Fibroblast of lung (primary cell): ENCODE results near the gene AP3D1. TPM values are rescaled to one million over a fixed set of nuclear protein-coding genes. Genes with fewer than 3 reads are reported as not detected.

Source experiments
- DNase-seq, 2 donors: peaks; one replicate each; pipeline versions ENCODE4 v3.0.0 to v3.0.0-alpha.2; 2010; ENCODE audit warnings: low read depth in 2 of 2
- H2AFZ ChIP-seq: 2 replicates; pipeline ENCODE4 v1.5.1; 2012; ENCODE audit warnings: low read length, control low read depth, inconsistent platforms
- H3K27ac ChIP-seq: 2 replicates; pipeline ENCODE4 v1.5.1; 2011; ENCODE audit warnings: low read length, control low read depth; ENCODE audit not compliant: insufficient read depth
- H3K27me3 ChIP-seq: 2 replicates; pipeline ENCODE4 v1.5.1; 2011; ENCODE audit warnings: mild to moderate bottlenecking, low read length; ENCODE audit not compliant: control insufficient read depth, insufficient read depth
- H3K36me3 ChIP-seq: 2 replicates; pipeline ENCODE4 v1.5.1; 2011; ENCODE audit warnings: low read length; ENCODE audit not compliant: control insufficient read depth, insufficient read depth
- H3K4me1 ChIP-seq: 2 replicates; pipeline ENCODE4 v1.5.1; 2011; ENCODE audit warnings: low read length; ENCODE audit not compliant: control insufficient read depth, insufficient read depth; ENCODE audit errors: extremely low read depth
- H3K4me2 ChIP-seq: 2 replicates; pipeline ENCODE4 v1.5.1; 2011; ENCODE audit warnings: low read length, control low read depth; ENCODE audit not compliant: insufficient read depth; ENCODE audit errors: extremely low read depth
- H3K4me3 ChIP-seq, 4 experiments: fragments of 200-600 bp in 1 of 4; sonication (generic) in 1 of 4; replicated peaks in 1 of 4; 2 replicates each; pipeline ENCODE4 v1.5.1; 2011 to 2016; ENCODE audit warnings: low read length in 4 of 4, low read depth in 3 of 4, mild to moderate bottlenecking in 3 of 4, control low read depth in 2 of 4, inconsistent platforms in 1 of 4, mixed read lengths in 1 of 4; ENCODE audit not compliant: insufficient read depth in 1 of 4; ENCODE audit errors: control extremely low read depth in 1 of 4
- H3K79me2 ChIP-seq: 2 replicates; pipeline ENCODE4 v1.5.1; 2012; ENCODE audit warnings: mild to moderate bottlenecking, low read length, inconsistent platforms; ENCODE audit not compliant: control insufficient read depth, insufficient read depth
- H3K9ac ChIP-seq: 2 replicates; pipeline ENCODE4 v1.5.1; 2011; ENCODE audit warnings: mild to moderate bottlenecking, low read length, control low read depth; ENCODE audit not compliant: insufficient read depth
- H3K9me3 ChIP-seq: 2 replicates; pipeline ENCODE4 v1.5.1; 2012; ENCODE audit warnings: low read depth, low read length; ENCODE audit not compliant: control insufficient read depth, insufficient read depth
- H4K20me1 ChIP-seq: 2 replicates; pipeline ENCODE4 v1.5.1; 2011; ENCODE audit warnings: low read length; ENCODE audit not compliant: control insufficient read depth, insufficient read depth; ENCODE audit errors: extremely low read depth
- EZH2 ChIP-seq: IDR thresholded peaks from 2 replicates; pipeline ENCODE4 v1.5.1; 2012; ENCODE audit warnings: low read length, control low read depth, mild to moderate bottlenecking; ENCODE audit errors: missing control alignments
- polyA plus RNA-seq, 2 donors: library from polyadenylated mRNA; depleted of rRNA in 1 of 2; stranded (reverse) in 1 of 2; unstranded in 1 of 2; fragments of >200 nt; gene quantifications; 2 replicates each; pipeline ENCODE4 v1.2.1, GENCODE V29; 2011 to 2012; ENCODE audit warnings: missing spikeins in 1 of 2
- total RNA-seq: library from RNA; depleted of rRNA; stranded (reverse); fragments of >200 nt; gene quantifications from 2 replicates; pipeline ENCODE4 v1.2.1, GENCODE V29; 2014
- TF ChIP-seq, protein P1 (sequence below), 2 donors: IDR thresholded peaks in 1 of 2; conservative IDR thresholded peaks in 1 of 2; 1 replicate in 1 of 2; 2 replicates in 1 of 2; pipeline ENCODE4 v1.5.1; 2011 to 2012; ENCODE audit warnings: low read length in 2 of 2, control low read depth in 1 of 2, inconsistent platforms in 1 of 2, low read depth in 1 of 2, mild to moderate bottlenecking in 1 of 2

The AP3D1 gene
- total and polyA plus RNA-seq, 2 donors (not counting 1 experiment from before 2014, with no cell fraction given): 68.0 to 99.9 TPM

DNA sequence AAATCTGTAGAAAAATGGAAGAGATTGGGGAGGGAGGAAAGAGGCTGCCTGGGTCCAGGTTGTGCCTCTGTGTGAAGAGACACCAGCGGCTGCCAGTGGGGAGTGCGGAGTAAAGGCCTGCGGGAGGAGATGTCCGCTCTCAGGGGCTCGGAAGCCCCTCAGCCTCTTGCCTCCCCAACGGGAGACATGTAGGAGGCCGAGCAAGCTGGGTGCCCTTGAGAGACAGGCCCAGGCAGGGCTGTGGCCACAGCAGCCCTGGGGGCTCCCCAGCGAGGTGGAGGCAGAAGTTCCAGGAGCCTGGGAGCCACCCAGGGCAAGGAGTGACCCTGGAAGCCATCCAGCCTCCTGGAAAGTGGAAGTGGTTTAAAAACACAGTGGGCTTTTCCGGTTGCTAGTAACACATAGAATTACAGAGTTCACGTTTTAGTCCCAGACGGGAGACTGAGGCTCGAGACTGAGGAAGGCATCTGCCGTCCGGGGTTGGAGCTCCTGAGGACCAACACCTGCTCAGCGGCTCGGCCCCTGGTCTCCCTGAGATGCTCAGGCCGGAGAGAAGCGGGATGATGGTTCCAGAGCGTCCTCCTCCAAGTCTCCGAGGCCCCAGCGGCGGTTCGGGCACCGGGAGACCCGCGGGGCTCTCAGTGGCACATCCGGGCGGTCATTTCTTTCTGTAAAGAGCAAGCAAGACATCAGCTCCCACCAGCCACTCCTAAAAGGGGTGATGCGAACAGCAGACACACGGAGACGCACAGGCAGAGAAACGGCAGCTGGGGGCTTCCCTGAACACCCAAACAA, 78.4 kb downstream of the AP3D1 start:
- no peaks in the 10 kb centered on the region for H3K9me3 ChIP-seq

DNA sequence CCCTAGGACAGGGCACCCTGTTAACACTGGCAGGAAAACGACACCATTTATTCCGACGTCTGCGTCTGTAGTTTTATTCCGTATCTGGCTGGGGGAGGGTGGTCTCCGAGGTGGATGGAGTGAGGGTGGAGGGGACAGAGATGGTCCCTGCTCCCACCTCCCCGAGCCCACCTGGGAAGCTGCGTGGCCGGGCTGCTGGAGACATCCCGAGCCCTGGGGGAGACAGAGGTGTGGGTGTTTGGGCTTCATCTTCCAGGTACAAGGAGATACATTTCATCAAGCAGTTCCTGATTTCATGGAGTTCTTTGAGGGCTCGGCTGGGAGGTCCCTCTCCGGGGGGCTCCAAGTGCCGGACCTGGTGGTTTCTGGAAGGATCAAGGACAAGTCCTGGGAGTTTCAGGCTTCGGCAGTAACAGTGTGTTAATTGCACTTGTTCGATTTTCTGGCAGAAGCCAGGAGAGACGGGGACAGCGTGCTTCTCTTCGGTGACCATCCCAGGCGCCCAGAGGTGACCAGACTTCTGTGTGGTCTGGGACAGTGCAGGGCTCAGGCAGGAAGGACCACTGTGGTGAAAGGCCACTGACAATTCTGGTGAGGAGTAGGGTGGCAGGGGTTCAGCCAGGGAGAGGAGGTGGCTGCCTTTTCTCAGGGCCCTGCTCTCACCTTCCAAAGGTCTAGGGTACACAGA, 80.2 kb downstream of the AP3D1 start:
- H3K4me2 ChIP-seq: no peak overlapping the region

More for the DNA sequence above, 78.4 kb downstream of the AP3D1 start:
- Histone ChIP-seq H3K79me2 (no peaks in the 10 kb centered on the region), H2AFZ (no peak overlapping the region), H3K9ac (no peak overlapping the region), H3K27me3 (no peaks in the 10 kb centered on the region), H3K36me3 (peaks cover 21% of the 10 kb centered on the region), H4K20me1 (no peaks in the 10 kb centered on the region), H3K4me3 (no peak overlapping the region), H3K27ac (no peak overlapping the region), H3K4me1 (peaks cover 2% of the 10 kb centered on the region), H3K4me2 (no peak overlapping the region)
- DNase-seq: no peak
- TF ChIP-seq, protein P1, sequence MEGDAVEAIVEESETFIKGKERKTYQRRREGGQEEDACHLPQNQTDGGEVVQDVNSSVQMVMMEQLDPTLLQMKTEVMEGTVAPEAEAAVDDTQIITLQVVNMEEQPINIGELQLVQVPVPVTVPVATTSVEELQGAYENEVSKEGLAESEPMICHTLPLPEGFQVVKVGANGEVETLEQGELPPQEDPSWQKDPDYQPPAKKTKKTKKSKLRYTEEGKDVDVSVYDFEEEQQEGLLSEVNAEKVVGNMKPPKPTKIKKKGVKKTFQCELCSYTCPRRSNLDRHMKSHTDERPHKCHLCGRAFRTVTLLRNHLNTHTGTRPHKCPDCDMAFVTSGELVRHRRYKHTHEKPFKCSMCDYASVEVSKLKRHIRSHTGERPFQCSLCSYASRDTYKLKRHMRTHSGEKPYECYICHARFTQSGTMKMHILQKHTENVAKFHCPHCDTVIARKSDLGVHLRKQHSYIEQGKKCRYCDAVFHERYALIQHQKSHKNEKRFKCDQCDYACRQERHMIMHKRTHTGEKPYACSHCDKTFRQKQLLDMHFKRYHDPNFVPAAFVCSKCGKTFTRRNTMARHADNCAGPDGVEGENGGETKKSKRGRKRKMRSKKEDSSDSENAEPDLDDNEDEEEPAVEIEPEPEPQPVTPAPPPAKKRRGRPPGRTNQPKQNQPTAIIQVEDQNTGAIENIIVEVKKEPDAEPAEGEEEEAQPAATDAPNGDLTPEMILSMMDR (conservative IDR thresholded peaks at IDR 0.05 in 1 of 2, IDR thresholded peaks at IDR 0.05 in 1 of 2; ENCODE audit: low read depth in 1 of 2, low read length in 2 of 2): no peak
- no peak for TF ChIP-seq EZH2

DNA sequence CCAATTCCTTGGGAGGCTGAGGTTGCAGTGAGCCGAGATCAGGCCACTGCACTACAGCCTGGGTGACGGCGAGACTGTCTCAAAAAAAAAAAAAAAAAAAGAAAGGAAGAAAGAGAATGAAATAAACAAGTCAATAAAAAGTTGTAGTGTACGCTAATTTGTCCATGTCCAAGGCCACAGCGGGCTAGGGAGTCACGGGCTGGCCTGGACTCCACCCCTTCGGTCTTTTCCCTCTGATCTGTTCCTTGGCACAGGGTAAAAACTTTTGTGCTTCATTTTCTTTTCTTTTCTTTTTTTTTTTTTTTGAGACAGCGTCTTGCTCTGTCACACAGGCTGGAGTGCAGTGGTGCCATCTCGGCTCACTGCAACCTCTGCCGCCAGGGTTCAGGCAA, 80.9 kb downstream of the AP3D1 start:
- Histone ChIP-seq H2AFZ (no peak overlapping the region), H3K79me2 (no peaks in the 10 kb centered on the region), H3K4me1 (peaks cover 2% of the 10 kb centered on the region), H3K36me3 (peaks cover 9% of the 10 kb centered on the region), H3K27ac (no peak overlapping the region), H3K9ac (no peak overlapping the region), H3K27me3 (no peaks in the 10 kb centered on the region), H3K4me2 (no peak overlapping the region), H3K9me3 (no peaks in the 10 kb centered on the region), H3K4me3 (no peak overlapping the region), H4K20me1 (no peaks in the 10 kb centered on the region)
- DNase-seq: no peak
- TF ChIP-seq, protein P1 (conservative IDR thresholded peaks at IDR 0.05 in 1 of 2, IDR thresholded peaks at IDR 0.05 in 1 of 2; ENCODE audit: low read depth in 1 of 2, low read length in 2 of 2): no peak
- no peak for TF ChIP-seq EZH2

More for the DNA sequence above, 80.2 kb downstream of the AP3D1 start:
- Histone ChIP-seq H3K4me1 (peaks cover 2% of the 10 kb centered on the region), H4K20me1 (no peaks in the 10 kb centered on the region), H3K79me2 (no peaks in the 10 kb centered on the region), H3K9ac (no peak overlapping the region), H3K27me3 (no peaks in the 10 kb centered on the region), H3K36me3 (peaks cover 11% of the 10 kb centered on the region), H2AFZ (no peak overlapping the region), H3K27ac (no peak overlapping the region), H3K4me3 (no peak overlapping the region), H3K9me3 (no peaks in the 10 kb centered on the region)
- DNase-seq: no peak
- TF ChIP-seq, protein P1 (conservative IDR thresholded peaks at IDR 0.05 in 1 of 2, IDR thresholded peaks at IDR 0.05 in 1 of 2; ENCODE audit: low read depth in 1 of 2, low read length in 2 of 2): no peak
- TF ChIP-seq EZH2: no peak
